ENCODE results near the gene KCMF1.

- TF ChIP-seq EP300 (IDR thresholded peaks at IDR 0.05) (no peak), CTCF (IDR thresholded peaks at IDR 0.05) (no peak), POLR2AphosphoS5 (IDR thresholded peaks at IDR 0.05) (peak in 2 of 4 donors; percentile 6 to 48)
Measured at GRCh38 chr2:84970210-84970867, 622 bp upstream of the KCMF1 start.

Measured in sigmoid colon (tissue), 4 donors.